GM21447 (cell line): ENCODE results near the gene LMNTD1.
A peak's percentile ranks its signal among the peaks of the same experiment; 100 is the strongest.

Experiments used
- ATAC-seq: cut with Tn5 transposase; IDR thresholded peaks from one replicate; pipeline ENCODE4 v1.9.1; 2021; ENCODE audit not compliant: unreplicated experiment

Gene LMNTD1

DNA sequence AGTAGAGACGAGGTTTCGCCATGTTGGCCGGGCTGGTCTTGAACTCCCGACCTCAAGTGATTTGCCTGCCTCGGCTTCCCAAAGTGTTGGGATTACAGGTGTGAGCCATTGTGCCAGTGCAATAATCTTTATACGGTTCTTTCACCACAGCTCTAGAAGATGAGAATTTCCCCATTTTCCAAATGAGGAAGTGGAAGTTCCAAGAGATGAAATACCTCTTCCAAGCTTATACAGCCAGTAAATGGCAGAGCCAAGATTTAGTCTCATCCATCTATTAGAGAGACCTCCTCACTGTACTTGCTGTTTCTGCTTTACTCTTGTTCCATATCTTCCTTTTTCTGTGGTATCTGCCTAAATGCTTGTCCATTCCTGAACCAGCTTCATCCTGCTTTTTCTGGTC lies 3.1 kb upstream of the LMNTD1 start:
- ATAC-seq, result no peak

DNA sequence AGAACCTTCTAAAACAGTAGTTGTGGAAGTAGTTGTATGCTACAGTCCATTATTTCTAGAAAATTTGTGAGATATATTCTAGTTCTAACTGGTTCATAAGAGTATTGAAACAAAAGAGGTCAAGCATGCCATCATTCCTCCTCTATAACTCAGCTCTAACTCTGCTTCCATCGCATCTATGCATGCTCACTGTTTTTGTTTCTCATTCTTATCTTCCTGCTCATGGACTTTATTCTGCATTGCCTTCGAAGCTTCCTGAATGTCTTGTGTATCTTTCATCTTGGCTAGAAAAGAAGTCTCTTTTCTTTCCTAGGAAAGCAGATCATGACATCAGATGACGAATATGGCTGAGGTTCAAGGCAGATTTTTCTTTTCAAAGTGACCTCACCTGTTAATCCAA lies 402 bp downstream of the LMNTD1 start:
- no peak for ATAC-seq

DNA sequence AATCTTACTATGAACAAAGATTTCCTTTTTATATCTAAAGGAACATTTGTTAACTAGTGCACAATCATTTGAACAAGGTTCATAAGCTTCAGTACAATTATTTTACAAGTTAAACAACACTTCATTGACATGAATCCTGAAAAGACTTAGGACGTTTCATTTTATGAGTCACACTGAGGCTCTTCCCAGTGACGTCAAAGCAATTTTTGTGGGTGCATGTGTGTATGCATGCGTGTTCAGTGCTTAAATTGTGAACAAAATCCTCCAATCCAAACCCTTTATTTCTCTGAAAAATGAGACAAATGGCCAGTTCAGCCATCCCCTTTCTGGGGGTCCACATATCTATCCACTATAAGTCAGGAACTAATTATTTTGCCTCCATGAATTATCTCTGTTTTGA lies 2.9 kb downstream of the LMNTD1 start:
- no peak for ATAC-seq

DNA sequence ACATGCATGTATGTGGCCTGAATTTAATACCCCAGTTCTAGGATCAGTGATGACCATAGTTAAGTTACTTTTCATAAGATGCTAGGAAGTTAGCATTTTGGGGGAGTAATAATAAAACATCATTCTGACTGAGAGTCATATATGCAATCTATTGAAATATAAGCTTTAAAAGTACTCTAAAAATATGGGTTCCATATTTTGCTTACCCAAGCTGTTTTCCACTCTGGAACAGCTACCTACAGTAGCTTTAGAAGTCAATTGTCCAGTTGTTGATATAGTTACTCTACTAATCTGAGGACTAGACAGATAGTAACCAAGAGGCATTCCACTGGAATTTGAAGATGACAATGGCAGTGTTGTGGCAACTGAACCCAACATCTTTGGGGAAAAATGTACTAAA lies 4.0 kb downstream of the LMNTD1 start:
- no peak for ATAC-seq

DNA sequence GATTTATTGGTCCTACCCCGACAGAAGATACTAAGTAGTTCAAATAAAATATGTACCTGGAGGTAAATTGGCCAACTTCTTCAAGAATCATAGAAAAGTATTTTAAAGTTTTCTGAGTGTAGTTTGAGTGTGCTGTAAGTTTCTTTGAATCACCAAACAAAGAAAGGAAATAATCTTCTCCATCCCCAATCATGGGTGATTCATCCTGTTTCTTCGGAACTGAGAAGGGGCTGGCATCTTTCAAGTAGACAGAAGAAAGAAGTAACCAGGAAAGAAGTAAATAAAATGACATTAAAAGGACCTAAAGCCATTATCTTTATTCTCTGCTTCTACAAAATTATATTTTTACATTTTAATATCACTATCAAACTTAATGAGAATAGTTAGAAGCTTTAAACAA lies 6.8 kb downstream of the LMNTD1 start:
- ATAC-seq, result no peak

DNA sequence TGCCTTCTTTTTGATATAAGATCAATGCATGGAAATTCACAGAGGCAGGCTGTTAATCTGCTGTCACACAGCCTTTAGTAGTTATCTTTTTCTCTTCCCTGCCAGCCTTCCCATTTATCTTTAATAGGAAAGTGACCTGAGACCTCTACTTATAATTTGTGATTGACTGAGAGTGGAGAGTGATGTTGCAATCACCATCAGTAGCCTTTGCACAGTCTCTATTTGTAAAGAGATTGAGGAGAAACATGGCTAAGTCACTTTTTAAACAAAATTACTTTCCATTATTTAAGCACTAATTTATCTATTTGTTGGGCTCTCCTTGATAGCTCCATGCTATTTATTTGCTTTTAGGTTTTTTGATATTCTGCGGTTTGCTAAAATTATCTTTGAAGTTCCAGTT lies 19.9 kb downstream of the LMNTD1 start:
- ATAC-seq, result no peak

DNA sequence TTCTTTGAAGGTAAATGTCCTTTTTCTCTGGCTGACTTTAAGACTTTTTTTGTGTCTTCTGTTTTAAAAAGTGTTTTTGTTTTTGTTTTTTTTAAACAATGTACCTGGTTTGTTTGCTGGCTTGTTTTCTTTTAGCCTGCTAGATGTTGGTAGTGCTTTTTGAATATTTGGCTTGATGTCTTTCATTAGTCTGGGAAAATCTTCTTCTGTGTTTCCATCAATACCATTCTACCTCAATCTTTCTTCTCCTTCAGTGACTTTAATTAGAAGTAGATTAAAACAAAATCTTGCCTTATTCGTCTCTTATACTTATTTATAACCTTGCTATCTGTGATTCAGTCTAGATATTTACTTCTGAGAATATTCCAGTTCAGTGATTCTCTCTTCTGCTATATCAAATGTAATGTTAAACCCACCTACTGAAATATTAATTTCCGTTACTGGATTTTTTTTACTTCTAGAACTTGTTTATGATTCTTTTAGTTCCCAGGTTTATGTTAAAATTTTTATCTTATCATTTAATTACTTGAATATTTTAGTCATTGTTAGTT lies 21.5 kb downstream of the LMNTD1 start:
- no peak for ATAC-seq

DNA sequence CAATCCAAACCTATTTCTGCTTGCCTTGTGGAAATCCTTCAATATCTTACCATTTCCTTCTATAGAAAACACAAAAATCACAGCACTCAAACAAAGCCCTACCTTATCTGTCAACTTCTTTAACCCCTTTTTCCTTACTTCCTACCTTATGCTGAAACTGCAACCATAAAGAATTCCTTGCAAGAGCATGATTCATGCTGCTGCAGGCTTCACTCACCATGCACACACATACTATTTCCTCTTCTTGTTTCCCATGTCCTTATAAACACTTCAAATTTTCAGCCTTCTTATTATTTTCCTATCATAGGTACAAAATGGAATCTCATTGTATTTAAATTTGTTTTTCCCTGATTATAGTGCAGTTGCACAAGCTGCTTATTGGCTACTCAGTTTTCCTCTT lies 23.3 kb downstream of the LMNTD1 start:
- ATAC-seq, result no peak

DNA sequence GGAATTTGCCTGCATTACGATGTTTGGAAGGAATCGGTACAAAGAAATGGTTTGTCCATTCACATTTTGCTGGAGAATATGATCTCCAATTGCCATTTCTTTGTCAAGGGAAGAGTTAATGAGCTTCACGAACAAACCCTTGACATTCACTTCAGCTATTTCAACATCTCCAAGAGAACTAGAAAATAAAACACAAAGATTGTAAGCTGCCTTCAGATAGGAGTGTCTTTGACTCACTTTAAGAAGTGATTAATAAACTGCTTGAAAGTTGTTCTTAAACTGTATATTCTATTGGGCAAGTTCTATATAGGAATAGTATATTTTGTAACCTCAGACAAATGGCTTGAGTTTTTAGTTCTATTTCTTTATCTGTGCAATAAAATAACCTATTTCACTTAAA lies 26.3 kb downstream of the LMNTD1 start:
- no peak for ATAC-seq

DNA sequence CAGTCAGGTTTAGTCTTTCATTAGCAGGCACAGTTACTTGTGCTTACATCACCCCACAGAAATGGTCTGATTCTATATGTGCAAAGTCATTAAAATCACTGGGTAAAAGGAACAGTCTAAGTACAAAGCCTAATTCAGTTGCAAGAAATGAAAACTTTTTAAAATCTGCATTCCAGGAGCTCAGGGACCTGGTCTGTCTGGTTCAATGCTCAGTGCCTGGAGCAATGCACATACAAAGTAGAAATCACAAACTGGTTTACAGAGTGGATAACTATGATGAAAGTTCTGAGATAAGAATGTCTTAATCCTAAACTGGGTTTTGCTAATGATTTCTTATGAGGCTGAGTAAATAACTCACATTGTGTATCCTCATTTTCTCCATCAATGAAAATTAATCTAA lies 28.7 kb downstream of the LMNTD1 start:
- no peak for ATAC-seq

DNA sequence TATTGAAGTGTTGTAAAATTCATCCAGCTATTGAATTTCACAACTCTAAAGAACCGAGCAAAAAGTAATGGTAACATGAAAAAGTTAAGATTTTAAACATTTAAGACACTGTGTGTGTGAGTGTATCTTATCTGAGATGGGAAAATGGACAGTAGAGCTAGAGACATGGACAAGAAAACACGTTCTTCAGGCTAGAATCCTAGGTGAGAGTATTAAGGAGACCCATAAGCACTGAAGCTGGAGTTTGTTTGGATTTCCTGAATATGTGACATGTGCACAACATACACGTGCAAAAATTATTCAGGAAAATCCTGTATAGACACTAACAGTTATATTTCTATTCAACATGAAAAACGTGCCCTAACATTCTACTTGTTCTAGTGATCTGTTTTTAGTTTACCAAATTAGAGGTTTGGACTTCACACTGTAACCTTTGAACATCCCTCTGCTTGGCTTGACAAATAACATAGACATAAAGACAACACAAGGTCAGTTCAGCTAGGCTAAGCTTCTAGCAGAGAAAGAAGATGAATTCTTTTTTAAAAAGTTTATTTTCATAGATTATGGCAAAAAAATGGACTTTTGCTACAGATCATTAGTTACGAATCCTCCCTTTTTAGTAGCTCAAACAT lies 31.3 kb downstream of the LMNTD1 start:
- no peak for ATAC-seq

DNA sequence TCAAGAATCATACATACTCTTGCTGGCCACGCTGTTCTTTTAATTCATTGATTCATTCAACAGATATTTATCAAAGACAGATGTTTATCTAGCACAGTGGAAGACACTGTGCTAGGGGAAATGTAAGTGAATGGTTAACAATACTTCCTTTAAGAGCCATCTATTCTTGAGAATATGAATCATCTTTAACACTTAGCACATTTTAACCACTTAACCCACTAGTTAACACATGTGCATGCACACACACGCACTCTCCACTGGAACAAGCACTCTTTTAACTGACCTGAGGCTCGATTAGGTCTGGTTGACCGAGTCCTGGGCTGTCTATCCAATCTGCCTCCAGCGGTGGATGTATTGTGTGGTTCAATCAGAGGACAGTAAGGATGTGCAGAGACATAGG lies 34.6 kb downstream of the LMNTD1 start:
- ATAC-seq, result peak; percentile 96

DNA sequence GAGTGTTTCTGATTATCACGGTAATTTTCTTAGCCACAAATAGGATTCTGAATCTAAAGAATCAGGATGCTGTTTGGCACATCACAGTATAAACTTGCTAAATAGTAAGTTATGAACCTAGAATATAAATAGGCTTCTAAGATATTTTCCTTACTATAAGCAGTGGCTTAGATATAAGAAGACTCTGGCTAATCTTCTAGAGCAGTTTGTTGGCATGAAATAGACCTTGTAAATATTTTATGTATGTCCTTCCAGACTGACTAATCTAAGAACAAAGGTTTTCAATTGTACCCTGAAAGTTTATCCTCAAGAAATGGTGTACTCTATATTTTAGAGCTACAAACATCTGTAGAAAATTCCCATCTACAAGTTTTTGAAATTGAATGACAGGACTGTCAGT lies 48.3 kb downstream of the LMNTD1 start:
- no peak for ATAC-seq

DNA sequence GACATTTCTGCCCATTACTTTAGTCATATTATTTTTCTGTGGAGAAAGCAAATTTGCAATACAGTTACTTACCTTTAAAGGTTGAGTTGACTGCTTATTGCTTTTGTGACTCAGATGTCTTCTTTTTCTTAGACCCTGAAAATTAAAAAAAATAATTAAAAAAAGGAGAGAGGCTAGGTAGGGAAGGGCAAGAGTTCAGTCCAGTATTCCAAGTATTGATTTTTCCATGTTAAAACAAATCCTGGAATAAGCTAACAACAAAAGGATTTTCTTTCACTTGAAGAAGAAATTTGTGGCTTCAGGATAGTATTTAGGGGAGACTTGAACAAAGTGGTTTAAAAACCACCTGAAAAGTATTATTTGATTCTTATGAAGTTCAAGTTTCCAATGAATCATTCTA lies 49.4 kb downstream of the LMNTD1 start:
- no peak for ATAC-seq

DNA sequence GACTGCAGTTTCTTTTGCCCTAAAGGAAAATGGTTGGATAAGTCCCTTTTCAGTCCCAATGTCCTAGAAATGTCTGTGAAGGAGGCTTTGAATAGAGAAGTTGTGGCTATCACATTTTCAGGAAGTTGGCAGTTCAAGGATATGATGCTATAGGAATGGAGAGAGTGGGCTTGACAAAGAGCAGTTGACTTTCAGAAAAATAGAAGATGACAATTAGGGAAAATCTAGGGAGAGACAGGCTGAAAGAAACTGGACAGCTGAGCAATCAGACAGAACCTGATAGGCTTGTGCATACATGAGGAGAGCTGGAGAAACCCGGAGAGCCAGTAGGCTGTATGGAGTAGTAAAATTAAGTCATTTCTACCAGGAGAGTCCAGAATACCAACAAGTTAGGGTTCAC lies 50.5 kb downstream of the LMNTD1 start:
- ATAC-seq, result no peak

DNA sequence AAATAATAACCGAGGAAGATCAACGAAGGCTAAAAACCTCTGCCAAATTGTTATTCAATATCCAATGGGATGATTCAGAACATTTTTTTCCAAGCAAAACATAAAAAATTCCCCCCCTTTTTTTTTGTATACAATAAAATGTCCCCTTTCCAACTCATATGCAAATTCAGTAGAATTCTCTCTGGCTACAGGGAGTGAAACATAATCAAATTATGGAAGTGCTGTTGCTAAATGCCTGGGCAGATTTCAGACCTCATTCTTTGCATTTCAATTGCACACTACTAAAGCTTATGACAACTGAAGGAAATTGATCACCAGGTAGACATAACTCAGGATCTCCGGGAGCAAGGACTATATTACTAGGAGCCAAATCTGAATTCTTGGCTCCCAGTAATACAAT lies 51.0 kb downstream of the LMNTD1 start:
- no peak for ATAC-seq

DNA sequence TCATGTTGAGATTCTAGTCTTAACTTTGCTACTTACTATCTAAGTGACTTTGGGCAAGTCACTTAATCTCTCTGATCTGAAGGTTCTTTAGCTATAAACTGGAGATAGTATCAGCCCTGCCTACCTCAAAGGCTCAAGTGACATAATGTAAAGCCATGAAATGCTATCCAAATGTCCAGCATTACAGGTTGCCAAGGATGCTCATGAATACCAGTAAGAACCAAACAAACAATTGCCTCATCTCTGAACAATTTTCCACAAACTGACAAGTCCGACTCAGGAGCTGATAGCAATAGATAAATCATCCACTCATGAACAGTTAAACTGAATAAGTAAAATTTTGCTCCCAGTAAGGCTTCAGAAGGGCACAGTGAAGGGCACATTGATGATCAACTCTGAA lies 51.5 kb downstream of the LMNTD1 start:
- ATAC-seq, result no peak

DNA sequence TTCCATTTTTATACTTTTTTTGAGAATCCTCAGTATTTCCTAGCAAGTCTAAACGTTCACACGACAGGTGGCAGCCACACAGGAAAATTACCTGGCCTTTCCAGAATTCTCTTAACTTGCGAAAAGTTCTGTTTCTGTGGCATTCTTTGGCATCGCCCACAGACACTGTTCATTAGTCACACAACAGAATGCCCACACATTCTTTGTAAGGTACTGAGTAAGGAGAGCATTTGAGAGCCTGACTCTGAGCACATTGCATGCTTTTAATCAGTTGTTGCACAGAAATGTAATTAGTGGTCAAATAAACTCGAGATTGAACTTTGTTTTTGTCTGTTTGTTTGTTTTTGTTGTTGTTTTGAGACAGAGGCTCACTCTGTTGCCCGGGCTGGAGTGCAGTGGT lies 52.4 kb downstream of the LMNTD1 start:
- ATAC-seq, result no peak

DNA sequence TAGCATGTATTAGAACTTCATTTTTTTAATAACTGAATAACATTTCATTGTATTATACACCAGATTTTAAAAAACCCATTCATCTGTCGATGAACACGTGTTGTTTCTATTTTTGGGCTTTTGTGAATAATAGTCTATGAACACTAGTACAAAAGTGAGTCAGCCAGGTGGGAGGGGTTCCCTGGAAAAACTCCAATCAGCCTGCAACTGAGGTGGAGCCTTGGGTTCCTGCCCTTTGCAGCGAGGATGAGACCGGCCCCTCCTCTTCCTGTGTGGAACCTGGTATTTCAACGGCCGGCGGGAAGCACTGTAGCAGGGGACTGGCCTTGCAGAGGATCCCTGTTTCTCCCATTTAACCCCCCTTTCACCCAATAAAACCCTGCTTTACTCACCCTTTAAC lies 56.1 kb downstream of the LMNTD1 start:
- no peak for ATAC-seq

DNA sequence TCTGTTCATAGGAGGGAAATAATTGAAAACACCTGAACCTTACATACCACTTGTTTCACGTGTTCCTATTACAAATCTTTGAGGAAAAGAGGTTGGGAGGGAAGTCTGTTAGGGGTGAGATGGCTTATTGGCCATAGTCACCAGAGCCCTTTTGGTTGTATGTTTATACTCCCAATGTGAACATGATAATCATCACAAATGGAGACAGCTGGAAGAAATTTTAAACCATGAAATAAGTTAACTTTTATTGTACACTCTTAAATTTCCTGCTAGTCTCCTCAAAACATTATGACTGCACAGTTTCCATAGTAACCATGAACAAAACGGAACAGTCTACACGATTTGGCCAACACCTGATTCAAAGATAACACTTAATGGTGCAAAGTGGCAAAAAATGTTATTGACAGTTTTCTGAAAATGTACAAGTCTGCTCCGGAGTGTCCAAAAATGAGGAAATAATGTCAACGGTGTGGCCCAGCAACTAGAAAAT lies 56.9 kb downstream of the LMNTD1 start:
- ATAC-seq, result no peak

DNA sequence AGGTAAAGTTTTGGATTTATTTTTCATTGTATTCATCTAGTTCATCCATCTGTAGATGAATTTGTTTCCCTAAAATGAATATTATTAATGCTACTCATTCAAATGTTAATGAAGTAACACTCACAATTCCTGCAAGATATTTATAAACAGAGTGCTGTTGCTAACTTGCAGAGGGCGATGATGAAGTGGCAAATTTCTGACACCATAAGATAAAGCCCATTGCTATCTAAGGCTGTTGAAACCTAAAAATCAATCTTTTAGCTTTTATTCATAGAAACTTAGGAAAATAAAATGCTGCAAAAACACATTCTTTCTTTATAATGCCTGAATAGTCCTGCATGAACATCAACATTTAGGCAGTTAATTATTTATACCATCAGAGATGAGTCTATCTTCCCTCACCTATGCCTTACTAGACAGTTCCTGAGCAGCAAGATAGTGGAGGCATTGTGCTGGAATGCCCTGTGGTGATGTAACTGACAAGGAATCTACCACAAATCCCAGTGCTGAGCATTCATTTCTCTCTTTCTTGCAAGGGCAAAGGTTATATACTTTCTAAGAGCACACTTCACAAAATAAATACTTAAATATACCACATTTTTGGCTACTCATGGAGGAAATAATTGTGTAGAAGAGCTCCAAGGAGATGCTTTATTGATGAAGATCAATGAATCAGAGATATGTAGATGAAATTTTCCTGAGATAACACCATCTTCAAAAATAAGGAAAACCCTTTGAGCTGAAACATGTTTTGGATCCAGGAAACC lies 57.6 kb downstream of the LMNTD1 start:
- no peak for ATAC-seq

DNA sequence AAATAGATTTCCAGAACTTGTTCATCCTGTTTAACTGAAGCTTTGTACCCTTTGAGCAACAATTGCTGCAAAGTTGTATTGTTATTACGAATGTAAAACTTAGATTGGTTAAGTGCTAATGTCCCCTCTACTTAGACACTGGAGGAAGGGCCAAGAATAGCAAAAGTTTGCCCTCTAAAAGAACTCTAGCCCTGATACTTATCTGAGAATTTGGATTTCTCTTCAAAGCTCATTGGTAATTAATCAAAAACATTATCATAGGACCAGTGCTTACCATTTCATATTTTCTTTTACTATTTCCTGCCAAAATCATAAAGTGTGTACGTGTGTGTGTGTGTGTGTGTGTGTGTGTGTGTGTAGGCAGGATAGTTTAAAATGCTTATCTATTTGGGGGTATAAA lies 58.2 kb downstream of the LMNTD1 start:
- no peak for ATAC-seq

DNA sequence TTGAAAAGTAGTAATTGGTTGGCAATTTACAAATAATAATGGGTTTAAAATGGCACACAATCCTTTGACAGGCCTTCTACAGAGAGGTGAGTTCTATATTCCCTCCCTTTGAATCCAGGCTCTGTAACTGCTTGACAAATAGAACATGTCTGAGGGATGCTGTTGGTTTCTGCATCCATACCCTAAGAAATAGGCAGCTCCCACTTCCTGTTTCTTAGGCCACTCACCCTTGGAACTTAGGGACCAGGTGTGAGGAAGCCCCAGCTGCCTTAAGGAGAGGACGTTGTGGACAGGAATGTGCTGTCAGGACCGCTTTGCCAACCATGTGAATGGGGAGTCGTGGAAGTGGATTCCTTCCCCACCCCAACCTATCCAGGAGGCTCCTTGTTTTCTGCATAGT lies 59.4 kb downstream of the LMNTD1 start:
- no peak for ATAC-seq
